Embryonic facial prominence (tissue), 1 donor: Measurements from ENCODE around the gene TLR9.
"Not testable (repeated sequence)": the region's sequence is repeated elsewhere in the genome, so short reads cannot be mapped to it uniquely, and the experiment has no call there.

Experiments used
- DNase-seq: peaks from one replicate; pipeline ENCODE4 v3.0.0-alpha.2; 2016; ENCODE audit errors: extremely low spot score

TLR9 gene

DNA sequence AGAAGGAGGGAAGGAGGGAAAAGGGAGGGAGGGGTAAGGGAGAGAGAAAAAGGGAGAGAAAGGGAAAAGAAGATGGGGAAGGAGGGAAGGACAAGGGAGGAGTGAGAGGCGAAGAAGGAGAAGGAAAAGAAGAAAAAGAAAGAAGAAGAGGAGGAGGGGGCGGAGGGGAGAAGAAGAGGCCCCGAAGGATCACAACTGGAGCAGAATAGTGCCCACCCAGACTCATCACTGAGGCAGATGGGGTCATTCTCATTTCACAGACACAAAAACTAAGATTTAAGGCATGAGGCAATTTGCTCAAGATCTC lies 30.2 kb downstream of the TLR9 start:
- DNase-seq, result no peak

DNA sequence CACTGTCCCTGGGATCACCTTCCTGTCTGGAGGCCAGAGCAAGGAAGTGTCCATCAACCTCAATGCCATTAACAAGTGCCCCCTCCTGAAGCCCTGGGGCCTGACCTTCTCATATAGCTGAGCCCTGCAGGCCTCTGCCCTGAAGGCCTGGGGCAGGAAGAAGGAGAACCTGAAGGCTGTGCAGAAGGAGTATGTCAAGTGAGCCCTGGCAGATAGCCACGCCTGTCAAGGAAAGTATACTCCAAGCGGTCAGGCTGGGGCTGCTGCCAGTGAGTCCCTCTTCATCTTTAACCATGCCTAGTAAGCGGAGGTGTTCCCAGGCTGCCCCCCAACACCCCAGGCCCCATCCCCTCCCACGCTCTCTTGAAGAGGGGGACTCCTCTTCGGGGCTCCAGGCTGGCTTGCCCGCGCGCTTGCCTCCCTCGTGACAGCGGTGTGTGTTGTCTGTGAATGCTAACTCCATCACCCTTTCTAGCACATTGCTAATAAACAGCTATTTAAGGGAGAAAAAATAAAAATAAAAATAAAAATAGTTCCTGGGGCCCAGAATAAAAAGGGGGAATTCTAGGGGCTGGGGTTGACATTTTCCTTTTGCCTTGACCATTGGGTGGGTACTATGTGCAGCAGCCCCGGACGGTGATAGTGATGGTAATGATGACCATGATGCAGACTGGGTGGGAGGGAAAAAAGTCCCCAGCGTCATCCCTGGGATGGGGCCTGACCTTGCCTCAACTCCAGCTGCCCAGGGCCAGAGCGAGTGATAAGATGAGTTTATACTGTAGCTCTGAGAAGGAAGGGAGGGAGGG lies 30.8 kb downstream of the TLR9 start:
- DNase-seq, result no peak

DNA sequence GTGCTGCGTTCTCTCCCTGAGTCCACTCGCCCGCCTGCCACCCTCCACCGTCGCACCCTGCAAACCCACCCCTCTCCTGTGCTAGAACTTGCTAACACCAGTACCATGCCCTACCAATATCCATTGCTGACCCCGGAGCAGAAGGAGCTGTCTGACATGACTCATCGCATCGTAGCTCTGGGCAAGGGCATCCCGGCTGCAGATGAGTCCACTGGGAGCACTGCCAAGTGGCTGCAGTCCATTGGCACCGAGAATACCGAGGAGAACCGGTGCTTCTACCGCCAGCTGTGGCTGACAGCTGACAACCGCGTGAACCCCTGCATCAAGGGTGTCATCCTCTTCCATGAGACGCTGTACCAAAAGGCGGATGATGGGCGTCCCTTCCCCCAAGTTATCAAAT lies 32.4 kb downstream of the TLR9 start:
- no peak for DNase-seq

DNA sequence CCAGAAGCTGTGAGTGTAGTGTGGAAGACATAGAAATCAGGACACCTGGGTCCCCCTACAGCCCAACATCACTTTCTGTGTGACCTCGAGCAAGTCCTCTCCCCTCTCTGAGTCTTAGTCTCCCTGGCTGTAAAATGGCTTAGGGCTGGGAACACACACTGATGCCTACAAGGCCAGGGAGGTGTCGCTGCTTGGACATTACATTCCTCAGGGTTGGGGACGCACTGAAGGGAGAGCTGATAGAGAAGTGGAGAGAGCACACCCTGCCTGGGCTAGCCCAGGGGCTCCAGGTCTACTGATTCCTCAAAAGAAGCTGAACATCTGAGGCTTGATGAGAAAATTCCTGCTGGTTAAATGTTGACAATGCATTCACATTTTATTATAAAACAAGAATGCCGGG lies 33.8 kb downstream of the TLR9 start:
- no peak for DNase-seq

DNA sequence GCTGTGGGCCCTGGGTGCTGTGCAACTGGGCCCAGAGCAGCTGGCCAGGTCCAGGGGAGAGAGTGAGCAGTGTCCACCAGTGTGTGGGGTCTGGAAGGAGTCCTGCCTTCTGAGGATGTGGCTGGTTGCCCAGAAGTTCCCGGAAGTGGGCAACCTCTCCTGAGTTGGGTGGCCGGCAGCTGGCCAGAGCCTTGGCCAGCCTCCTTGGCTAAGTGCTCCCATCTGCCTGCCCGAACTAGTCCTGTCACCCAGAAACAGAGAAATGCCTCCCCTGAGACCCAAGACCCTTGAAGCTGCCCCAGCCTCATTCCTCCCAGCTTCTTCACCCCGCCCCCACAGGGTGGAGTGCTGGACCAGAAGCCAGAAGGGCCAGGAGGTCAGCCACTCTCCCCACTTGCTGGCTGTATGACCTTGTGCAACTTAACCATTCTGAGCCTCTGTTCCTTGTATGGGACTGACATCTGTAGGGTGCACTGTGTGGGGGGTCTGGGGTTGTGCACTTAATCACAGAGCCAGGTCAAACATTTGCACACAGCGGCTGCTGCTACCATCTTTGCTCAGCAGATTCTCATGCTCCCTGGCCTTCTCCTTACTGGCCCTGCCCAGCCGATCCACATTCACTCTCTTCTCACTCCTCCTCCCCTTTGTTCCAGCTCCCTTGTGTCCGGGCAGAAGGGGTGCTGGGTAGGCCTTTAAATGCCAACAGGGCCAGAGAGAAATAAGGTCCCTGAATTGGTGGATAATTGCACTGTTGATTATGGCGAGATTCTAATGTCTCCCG lies 35.0 kb downstream of the TLR9 start:
- DNase-seq, result no peak

DNA sequence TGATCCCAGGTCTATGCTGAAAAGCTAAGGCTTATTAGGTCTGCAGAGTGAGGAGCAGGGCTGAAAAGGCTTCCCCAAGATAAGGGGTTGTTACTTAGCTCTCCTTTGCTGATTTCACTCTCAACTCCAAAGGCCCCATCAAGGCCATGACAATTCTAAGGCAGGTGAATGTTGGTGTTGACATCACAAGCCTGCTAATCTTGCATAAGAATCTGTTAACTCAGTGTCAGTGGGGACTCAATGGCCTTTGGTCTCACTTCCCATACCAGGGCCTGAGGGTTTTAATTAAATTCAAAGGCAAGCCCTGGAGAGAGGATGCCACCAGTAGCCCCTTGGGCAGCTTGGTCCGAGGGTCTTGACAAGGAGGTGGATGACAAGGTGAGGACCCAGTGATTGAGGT lies 36.9 kb downstream of the TLR9 start:
- DNase-seq, result no peak

DNA sequence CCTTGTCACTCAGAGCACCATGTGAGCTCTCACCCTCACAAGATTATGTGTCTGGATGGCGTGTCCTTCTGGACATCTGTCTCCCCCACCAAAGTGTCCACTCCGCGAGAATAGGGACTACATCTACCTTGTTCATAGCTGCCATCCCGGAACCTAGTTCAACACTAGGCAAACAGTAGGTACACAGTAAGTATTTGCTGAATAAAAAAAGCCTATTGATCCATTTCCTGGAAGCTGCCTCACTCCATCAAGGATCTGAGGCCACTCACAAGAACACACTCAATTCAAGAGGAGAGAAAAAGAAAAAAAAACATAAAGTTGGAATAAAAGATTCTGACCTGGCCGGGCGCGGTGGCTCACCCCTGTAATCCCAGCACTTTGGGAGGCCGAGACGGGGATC lies 38.7 kb downstream of the TLR9 start:
- DNase-seq, result no peak

DNA sequence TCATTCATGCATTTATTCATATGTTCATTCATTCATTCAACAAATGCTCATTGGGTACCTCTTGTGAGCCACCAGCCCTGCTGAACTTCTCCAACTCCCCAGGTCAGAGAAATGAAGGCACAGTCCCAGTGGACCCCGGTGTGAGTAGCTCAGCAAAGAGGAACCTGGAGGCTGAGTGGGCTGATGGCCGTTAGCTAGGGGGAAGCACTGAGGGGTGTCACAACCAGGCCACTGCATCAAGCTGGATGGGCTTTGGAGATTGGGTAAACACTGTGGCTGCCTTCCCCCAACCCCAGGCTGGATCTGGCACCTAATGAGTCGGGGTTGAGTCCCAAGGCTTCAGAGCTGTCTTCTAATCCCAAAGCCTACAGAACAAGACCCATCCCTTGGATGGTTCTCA lies 39.6 kb downstream of the TLR9 start:
- DNase-seq, result no peak

DNA sequence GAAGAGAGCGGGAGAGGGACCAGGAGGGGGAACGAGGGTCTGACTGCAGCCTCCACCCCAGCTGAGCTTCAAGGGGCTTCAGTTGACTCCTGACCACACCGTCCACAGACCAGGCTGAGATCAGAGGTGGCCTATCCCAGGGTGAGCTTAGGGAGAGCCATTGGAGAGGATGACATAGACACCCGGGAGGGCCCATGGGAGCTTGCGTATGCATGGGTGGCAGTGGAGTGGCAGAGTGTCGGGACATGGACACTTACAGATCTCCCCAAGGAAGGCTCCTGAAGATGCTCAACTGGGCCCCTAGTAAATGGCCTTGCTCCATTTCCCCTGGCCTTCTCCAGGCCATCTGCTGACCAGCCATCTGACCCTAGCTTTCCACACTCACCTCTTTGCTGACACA lies 40.1 kb downstream of the TLR9 start:
- DNase-seq, result no peak

DNA sequence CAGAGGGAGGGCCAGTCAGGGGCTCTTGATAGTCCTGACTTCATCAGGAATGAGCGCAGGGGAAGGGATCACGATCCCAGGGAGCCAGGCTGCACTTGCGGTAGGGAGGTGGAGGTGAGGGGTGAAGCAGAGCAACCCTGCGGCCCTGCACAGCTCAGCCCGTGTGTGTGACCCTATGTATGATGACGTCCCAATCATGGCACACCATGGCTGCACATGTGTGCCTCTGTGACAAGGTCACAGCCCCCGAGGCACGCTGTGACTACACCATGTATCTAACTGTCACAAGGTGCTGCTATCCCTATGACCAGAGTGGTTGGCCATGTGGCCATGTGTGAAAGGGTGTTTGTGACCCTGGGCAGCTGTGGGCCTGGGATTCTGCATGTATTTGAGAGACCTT lies 40.8 kb downstream of the TLR9 start:
- DNase-seq, result no peak

DNA sequence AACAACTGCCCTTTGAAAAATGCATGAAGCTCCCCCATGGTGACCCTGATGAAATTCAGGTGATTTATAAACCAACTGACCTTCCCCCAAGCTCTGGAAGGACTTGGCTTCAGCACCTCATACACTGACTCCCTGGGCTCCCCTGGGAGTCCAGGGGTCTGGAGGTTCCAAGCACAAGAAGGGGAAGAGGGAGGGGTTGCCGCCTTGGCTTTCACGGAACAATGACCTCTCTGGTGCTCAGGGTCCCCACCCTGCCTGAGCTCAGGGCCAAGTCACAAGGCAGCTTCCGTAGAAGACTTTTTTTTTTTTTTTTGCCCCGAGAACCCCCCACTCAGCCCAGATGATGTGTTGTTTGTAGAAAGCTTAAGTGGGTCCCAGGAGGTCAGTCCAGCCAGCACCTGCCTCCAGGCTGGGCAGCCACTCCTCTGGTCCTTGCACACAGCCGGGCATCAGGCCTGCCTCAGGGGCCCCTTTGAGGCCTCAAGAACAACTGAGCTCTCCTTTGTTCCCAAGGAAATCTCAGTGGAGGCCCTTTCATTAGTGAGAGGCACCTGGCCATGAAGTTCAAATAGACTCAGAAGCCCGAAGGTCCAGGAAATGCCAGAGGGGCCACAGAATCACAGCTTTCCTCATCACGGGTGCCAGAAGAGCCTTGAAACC lies 41.5 kb downstream of the TLR9 start:
- no peak for DNase-seq

DNA sequence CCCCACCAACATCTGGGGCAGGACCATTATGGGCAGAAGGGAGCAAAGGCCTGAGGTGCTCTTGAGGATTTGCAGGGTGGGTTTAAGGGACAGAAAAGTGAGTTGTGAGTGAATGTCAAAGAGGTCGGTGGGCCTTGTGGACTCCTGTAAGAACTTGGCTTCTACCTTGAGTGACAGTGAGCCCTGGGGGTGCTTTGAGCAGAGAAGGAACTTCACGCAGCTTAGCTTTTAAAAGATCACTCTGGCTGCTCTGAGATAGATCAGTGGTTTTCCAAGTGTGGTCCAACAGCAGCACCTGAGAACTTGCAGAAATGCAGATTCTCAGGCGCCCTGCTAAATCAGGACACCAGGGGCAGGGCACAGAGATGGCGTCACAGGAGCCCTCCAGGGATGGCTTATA lies 42.8 kb downstream of the TLR9 start:
- no peak for DNase-seq

DNA sequence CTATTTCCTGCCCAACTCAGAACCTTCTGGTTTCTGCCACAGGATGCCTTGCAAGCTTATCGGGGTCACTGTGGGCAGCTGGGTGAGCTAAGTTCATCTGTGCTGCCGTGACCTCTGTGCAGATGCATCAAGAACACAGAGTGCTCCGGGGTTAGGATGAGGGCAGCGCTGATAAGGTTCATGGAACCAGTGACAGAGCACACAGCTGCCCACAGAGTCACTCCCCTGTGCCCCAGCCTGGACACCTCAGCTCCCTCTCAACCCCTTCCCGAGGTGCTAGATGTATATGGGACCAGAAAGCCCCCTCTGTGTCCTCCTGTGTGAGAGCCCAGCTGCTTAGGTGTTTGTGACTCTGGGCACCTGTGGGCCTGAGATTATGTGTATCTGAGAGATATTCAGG lies 43.2 kb downstream of the TLR9 start:
- DNase-seq, result no peak

DNA sequence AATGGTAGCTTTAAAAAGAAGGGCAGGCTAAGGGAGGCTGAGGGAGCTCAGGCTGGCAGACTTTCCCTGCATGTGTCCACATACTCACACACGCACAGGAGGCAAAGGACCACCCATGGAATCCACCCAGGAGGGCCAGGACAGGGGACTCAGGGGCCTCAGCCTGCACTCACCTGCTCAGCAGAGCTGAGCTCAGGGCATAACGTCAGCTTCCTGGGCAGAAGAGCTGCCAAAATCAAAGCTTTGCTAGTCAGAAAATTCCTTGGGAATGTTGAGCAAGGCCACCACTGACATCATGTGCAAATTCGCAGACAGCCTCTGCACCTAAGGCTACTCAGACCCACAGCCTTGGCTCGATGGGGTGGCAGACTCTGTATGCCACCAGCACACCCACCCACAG lies 43.9 kb downstream of the TLR9 start:
- DNase-seq, result no peak

DNA sequence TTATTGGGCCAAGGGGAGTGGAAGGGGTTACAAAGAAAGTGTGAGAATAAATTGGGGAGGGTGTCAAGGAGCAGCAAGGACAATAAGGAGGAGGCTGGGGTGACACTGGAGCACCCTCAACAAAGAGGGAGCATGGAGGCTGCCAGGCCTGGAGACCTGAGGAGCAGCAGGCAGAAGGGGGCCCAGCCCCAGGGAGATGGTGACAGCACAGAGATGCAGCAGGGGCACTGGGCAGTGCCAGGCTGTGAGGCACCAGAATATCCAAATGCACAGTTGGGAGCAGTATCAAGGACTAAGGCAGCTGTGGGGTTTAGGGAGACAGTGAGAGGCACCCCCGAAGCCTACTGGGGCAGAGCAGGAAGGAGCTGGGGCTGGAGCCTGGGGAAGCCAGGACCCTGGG lies 46.9 kb downstream of the TLR9 start:
- no peak for DNase-seq

DNA sequence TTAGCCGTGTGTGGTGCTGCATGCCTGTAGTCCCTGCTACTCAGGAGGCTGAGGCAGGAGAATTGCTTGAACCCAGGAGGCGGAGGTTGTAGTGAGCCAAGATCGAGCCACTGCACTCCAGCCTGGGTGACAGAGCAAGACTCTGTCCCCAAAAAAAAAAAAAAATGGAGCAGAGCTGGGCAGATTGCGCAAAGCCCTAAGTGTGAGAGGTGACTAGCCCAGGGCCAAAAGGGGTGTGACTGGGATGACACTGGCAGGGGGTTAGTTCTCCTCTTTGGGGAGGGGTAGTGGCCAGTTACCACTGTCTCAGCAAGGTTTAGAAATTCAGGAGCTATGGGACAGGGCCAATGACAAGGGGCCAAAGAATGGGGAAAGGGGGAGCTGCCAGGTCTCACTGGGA lies 47.3 kb downstream of the TLR9 start:
- DNase-seq, result not testable (repeated sequence)

DNA sequence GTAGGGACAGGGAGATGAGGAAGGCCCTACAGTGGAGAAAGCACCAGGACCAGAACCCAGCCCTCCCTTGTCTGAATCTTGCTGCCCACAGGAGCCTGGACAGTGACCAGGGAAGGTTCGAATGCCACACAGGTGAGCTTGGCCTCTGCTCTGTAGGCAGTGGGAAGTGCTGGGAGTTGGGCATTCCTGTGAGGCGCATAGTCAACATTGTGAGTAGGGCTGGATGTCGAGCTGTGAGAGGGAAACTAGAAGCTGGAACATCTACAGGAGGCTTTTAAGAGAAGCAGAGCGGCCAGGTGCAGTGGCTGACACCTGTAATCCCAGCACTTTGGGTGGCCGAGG lies 47.8 kb downstream of the TLR9 start:
- DNase-seq, result no peak

DNA sequence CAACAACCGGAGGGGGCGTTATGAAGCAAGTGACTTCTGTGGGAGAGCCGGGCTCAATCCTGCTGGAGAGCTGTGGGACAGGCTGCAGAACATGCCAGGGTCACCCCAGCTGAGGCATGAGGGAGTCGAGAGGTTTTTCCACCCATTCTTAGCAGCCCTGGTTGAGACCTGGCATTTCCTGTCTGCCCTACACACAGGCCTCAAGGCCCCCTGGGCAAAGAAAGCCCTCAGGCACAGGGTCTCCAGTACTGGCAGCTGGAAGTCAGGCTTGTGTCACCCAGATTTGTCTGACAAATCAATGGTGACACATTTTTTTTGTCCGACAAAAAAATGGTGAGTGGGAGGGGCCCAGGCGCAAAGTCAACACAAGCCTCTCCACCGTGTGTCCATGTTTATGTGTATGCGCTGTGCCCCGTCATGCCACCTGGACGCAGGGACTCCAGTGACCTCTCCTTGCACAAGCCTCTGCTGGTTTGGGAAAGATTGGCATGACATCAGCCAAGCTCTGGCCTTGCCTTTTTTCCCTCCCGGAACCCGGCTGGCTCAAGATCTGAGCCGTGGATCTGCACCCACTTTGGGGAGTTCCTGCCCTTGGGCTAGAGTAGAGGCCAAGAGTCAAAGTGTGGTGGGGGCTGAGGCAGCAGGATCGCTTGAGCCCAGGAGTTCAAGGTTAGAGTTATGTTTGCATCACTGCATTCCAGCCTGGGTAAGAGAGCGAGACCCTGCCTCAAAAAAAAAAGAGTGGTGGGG lies 48.3 kb downstream of the TLR9 start:
- DNase-seq, result no peak

DNA sequence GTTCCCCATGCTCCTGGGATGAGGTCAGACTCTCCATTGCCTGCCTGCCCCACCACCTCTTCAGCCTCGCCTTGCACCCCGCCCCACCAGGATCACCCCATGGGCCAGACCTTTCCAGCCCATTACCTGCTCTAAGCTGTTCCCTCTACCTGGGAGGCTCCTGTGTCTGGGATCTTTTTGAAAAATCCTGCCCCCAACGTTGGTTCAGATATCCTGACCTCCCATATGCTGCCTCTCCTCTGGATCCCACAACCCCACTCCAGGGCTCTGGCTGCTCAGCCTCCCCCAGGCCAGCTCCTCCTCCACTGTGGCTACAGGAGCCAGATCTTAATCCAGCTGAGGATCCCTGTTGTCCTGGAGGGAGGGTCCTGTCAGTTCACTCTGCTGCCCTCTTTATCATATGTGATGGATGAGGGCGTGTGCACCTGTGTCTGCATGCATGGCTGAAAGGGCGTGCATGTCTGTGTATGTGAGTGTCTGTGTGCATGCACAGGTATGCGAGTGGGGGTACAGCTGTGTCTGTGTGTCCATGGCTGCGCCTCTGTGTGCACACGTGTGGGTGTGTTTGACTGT lies 49.2 kb downstream of the TLR9 start:
- DNase-seq, result no peak

DNA sequence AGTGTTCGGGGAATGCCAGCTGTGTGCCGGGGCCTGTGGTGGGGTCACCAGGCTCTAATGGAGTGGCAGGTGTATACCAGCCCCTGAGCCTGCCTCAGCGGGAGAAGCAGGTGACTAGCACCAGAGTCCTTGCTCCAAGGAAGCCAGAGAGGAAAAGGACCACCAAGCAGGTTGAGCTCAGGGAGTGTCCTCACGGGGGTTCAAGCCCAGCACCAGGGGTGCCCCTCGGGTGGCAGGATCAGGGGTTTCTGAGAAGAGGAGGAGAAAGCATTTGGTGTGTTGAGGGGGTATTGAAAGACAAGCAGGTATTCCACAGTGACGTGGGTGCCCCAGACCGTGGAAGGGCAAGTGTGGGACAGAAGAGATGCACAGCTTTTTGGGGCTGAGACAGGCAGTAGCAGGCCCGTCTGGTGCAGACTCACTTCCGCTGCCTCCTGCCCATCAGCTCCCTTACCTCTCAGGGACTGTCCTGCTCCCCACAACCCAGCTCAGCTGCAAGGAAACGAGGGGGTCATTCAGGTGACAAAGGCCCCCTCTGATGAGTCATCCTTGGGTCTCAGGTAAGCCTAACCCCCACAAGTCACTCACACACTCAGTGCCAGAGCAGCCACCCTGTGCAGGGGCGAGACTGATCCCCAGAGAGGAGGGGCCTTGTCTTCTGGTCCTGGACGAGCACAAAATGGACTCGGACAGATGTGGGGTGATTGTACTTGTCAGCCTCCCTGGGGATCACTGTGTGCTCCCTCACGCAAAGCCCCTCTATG lies 49.8 kb downstream of the TLR9 start:
- DNase-seq, result no peak

DNA sequence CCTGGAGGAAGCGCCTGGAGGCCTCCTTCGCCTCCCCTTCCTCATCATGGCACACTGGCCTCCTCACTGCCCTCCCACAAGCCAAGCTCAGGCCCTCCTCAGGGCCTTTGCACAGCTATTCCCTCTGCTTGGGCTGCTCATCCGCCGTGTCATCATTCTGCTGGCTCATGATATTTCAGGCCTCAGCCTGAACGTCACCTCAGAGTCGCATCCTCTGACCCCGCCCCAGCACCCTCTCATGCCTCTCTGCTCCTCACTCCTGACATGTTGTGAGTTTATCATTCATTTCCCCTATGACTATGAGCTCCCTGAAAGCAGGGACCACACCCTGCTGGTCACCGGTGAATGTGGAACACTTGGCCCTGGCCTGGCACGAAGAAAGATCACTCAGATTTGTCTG lies 50.5 kb downstream of the TLR9 start:
- no peak for DNase-seq
